ENCODE measurements around the gene KICS2.

- no peak for TF ChIP-seq CTCF (IDR thresholded peaks at IDR 0.05; ENCODE audit: low read length)
- TF ChIP-seq EZH2phosphoT487 (IDR thresholded peaks at IDR 0.05; ENCODE audit: low read length): no peak
- TF ChIP-seq EZH2 (optimal IDR thresholded peaks at IDR 0.05; ENCODE audit: low read depth, low read length): no peak
These were observed 48.3 kb upstream of the KICS2 start for GRCh38 chr12:64270411-64270810.
